ENCODE results near the gene AADACL2.

GRCh38 chr3:151787626-151788025, 53.9 kb downstream of the AADACL2 start:
- TF ChIP-seq, protein P1, sequence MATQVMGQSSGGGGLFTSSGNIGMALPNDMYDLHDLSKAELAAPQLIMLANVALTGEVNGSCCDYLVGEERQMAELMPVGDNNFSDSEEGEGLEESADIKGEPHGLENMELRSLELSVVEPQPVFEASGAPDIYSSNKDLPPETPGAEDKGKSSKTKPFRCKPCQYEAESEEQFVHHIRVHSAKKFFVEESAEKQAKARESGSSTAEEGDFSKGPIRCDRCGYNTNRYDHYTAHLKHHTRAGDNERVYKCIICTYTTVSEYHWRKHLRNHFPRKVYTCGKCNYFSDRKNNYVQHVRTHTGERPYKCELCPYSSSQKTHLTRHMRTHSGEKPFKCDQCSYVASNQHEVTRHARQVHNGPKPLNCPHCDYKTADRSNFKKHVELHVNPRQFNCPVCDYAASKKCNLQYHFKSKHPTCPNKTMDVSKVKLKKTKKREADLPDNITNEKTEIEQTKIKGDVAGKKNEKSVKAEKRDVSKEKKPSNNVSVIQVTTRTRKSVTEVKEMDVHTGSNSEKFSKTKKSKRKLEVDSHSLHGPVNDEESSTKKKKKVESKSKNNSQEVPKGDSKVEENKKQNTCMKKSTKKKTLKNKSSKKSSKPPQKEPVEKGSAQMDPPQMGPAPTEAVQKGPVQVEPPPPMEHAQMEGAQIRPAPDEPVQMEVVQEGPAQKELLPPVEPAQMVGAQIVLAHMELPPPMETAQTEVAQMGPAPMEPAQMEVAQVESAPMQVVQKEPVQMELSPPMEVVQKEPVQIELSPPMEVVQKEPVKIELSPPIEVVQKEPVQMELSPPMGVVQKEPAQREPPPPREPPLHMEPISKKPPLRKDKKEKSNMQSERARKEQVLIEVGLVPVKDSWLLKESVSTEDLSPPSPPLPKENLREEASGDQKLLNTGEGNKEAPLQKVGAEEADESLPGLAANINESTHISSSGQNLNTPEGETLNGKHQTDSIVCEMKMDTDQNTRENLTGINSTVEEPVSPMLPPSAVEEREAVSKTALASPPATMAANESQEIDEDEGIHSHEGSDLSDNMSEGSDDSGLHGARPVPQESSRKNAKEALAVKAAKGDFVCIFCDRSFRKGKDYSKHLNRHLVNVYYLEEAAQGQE (IDR thresholded peaks at IDR 0.05; ENCODE audit: insufficient replicate concordance, low read depth), result no peak
- TF ChIP-seq CTCF (IDR thresholded peaks at IDR 0.05; ENCODE audit: insufficient read depth, low read length), result no peak
